ENCODE data around the gene PDZD2.

The PDZD2 gene

DNA sequence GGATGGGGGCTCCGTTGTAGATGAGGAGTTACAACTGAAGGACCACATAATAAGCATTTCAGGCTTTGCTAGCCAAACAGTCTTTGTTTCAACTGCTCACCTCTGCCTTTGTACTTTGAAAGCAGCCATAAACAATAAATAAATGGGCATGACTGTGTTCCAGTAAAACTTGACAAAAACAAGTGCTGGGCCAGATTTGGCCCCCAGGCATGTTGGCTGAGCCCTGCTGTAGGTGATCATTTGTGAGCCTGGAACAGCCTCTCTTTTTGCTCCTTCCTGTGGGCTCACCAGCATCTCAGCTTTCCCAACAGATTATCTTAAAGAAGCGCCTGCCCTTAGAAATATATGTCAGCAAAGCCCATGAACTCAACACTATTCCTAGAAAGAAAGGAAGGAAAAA is 385.8 kb downstream of the PDZD2 start:
- H3K4me3 ChIP-seq (replicated peaks; ENCODE audit: low read depth, low read length) = no peak overlapping the region

DNA sequence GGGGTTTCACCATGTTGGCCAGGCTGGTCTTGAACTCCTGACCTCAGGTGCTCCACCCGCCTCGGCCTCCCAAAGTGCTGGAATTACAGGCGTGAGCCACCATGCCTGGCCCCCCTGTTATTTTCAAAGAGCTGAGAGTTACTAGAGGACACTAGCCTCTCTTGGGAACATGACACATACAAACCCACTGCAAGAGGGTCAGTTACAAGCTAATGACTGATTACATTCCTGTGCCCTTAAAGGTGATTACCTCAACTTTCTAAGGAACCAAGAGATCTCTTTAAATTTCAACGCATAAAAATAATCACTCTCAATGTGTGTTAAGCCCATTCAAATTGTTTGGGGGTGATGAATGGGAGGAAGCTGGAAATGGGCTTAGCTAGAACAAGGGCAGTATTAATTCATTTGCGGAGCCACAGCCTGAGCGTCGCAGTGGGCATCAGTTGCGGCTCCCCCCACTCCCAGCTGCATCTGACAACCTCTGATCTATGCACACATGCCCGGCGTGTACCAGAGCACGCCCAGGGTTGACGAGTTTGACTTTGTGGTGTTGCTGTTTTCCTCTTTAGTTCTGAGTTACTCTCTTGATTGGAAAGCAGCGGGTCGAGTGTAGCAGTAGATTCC is 388.3 kb downstream of the PDZD2 start:
- no peak for DNase-seq (ENCODE audit: extremely low read depth, low read depth)
- H3K4me3 ChIP-seq (replicated peaks; ENCODE audit: low read depth, low read length) = no peak overlapping the region; the same call in 1 of the 2 replicates
- TF ChIP-seq, protein P1, sequence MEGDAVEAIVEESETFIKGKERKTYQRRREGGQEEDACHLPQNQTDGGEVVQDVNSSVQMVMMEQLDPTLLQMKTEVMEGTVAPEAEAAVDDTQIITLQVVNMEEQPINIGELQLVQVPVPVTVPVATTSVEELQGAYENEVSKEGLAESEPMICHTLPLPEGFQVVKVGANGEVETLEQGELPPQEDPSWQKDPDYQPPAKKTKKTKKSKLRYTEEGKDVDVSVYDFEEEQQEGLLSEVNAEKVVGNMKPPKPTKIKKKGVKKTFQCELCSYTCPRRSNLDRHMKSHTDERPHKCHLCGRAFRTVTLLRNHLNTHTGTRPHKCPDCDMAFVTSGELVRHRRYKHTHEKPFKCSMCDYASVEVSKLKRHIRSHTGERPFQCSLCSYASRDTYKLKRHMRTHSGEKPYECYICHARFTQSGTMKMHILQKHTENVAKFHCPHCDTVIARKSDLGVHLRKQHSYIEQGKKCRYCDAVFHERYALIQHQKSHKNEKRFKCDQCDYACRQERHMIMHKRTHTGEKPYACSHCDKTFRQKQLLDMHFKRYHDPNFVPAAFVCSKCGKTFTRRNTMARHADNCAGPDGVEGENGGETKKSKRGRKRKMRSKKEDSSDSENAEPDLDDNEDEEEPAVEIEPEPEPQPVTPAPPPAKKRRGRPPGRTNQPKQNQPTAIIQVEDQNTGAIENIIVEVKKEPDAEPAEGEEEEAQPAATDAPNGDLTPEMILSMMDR (IDR thresholded peaks at IDR 0.05; ENCODE audit: low read depth, low read length, missing control alignments) = no peak

More for the DNA sequence above, 385.8 kb downstream of the PDZD2 start:
- TF ChIP-seq, protein P1 (IDR thresholded peaks at IDR 0.05; ENCODE audit: low read depth, low read length, missing control alignments) = no peak
- no peak for DNase-seq (ENCODE audit: extremely low read depth, low read depth)

GRCh38 chr5:32027717-32028458 is 389.0 kb downstream of the PDZD2 start:
- peak; percentile 90 for DNase-seq (ENCODE audit: extremely low read depth, low read depth)
- H3K4me3 ChIP-seq (replicated peaks; ENCODE audit: low read depth, low read length) = no peak overlapping the region; the same call in 1 of the 2 replicates
- TF ChIP-seq, protein P1 (IDR thresholded peaks at IDR 0.05; ENCODE audit: low read depth, low read length, missing control alignments) = no peak

- TF ChIP-seq, protein P1 (IDR thresholded peaks at IDR 0.05; ENCODE audit: low read depth, low read length, missing control alignments) = no peak
- DNase-seq (ENCODE audit: extremely low read depth, low read depth) = no peak
- no peak overlapping the region for H3K4me3 ChIP-seq (replicated peaks; ENCODE audit: low read depth, low read length)
Measured at GRCh38 chr5:32029261-32029660, 390.3 kb downstream of the PDZD2 start.

- no peak for DNase-seq (ENCODE audit: extremely low read depth, low read depth)
- TF ChIP-seq, protein P1 (IDR thresholded peaks at IDR 0.05; ENCODE audit: low read depth, low read length, missing control alignments) = no peak
- no peak overlapping the region for H3K4me3 ChIP-seq (replicated peaks; ENCODE audit: low read depth, low read length)
Measured at GRCh38 chr5:32029781-32030180, 390.9 kb downstream of the PDZD2 start.

GRCh38 chr5:32030222-32030621 is 391.3 kb downstream of the PDZD2 start:
- TF ChIP-seq, protein P1 (IDR thresholded peaks at IDR 0.05; ENCODE audit: low read depth, low read length, missing control alignments) = no peak
- H3K4me3 ChIP-seq (replicated peaks; ENCODE audit: low read depth, low read length) = no peak overlapping the region
- no peak for DNase-seq (ENCODE audit: extremely low read depth, low read depth)
